Kidney epithelial cell (primary cell): ENCODE data around the gene OGT. TPM values are rescaled to one million over a fixed set of nuclear protein-coding genes. Genes with fewer than 3 reads are reported as not detected.

Experiments
- DNase-seq: peaks from one replicate; pipeline ENCODE4 v3.0.0-alpha.2; 2010; ENCODE audit warnings: low read depth
- H3K27me3 ChIP-seq: 2 replicates; pipeline ENCODE4 v1.6.0; 2011; ENCODE audit warnings: low read length; ENCODE audit not compliant: control insufficient read depth, insufficient read depth
- H3K36me3 ChIP-seq: 2 replicates; pipeline ENCODE4 v1.5.1; 2011; ENCODE audit warnings: low read length; ENCODE audit not compliant: control insufficient read depth, insufficient read depth
- H3K4me3 ChIP-seq: 2 replicates; pipeline ENCODE4 v1.5.1; 2011; ENCODE audit warnings: low read depth, mild to moderate bottlenecking, control low read depth, low read length
- total RNA-seq: library from RNA; depleted of rRNA; stranded (reverse); fragments of >200 nt; gene quantifications from 2 replicates; pipeline ENCODE4 v1.2.3, GENCODE V29; 2015
- TF ChIP-seq, protein P1 (sequence below): IDR thresholded peaks from 2 replicates; pipeline ENCODE4 v1.5.1; 2011; ENCODE audit warnings: mild to moderate bottlenecking, moderate library complexity, low read length, control low read depth, inconsistent platforms; ENCODE audit not compliant: insufficient read depth, poor library complexity, severe bottlenecking

The OGT gene
- total RNA-seq, 1 donor from 2014 or later = 71.7 TPM

DNA sequence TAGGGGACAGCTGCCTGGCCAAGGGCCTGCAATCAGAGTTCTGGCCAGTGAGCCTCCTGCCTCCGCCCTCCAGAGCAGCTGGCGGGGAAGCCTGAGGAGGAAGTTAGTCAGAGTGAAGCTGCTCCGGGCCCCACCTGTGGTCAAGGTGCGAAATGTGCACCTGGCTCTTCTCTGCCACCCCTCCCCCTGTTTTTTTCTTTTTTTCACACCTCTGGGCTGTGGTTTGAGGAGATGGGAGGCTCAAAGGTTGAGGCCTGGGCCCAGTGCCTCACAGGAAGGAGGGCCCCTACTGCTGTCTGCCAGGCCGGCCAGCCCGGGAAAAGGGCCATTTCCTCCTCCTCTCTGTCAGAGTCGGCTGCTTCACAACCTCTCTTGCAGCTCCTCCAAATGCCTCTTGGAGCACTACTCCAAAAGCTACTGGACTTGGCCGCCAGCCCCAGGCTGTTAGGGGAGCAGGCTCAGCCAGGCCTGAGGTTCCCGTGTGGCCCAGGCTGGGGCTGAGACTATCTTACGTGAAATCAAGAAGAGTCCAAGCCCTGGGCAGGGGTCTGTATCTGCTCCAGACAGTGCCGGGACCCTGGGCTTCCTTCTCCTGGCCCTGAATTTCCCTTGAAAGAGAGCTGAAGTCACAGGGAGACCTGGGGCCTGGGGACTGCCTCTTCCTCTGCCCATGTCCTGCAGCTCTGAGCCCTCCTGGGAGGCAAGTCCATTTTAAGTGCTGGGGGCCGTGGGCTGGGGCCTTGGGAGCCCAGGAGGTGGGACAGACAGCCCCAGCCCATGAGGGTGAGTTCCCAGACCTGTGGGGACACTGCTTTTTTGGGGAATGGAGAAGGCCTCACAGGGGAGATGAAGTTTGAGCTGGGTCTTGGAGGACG lies 89.9 kb downstream of the OGT start:
- Histone ChIP-seq H3K4me3 (no peak overlapping the region), H3K27me3 (no peaks in the 10 kb centered on the region), H3K36me3 (no peaks in the 10 kb centered on the region)
- no peak for DNase-seq
- TF ChIP-seq, protein P1, sequence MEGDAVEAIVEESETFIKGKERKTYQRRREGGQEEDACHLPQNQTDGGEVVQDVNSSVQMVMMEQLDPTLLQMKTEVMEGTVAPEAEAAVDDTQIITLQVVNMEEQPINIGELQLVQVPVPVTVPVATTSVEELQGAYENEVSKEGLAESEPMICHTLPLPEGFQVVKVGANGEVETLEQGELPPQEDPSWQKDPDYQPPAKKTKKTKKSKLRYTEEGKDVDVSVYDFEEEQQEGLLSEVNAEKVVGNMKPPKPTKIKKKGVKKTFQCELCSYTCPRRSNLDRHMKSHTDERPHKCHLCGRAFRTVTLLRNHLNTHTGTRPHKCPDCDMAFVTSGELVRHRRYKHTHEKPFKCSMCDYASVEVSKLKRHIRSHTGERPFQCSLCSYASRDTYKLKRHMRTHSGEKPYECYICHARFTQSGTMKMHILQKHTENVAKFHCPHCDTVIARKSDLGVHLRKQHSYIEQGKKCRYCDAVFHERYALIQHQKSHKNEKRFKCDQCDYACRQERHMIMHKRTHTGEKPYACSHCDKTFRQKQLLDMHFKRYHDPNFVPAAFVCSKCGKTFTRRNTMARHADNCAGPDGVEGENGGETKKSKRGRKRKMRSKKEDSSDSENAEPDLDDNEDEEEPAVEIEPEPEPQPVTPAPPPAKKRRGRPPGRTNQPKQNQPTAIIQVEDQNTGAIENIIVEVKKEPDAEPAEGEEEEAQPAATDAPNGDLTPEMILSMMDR = no peak

DNA sequence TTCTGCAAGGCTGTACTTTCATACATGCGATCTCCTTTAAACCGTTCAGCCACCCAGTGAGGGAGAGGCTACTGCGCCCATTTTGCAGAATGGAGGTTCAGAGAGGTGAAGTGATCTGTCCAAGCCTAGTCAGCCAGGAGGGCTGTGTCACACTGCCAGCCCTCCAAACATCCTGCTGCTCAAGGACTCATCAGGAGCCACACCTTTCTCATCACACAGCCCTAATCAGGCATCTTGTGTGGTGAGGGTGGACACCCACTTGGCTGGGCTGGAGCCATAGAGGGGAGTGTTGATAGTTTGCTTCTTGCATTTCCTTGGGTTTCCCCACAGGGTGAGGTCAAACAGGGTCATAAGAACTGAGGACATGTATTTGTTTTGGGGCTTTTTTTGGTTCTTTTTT lies 90.8 kb downstream of the OGT start:
- Histone ChIP-seq H3K36me3 (no peaks in the 10 kb centered on the region), H3K27me3 (no peaks in the 10 kb centered on the region), H3K4me3 (no peak overlapping the region)
- DNase-seq = no peak
- TF ChIP-seq, protein P1 = no peak

DNA sequence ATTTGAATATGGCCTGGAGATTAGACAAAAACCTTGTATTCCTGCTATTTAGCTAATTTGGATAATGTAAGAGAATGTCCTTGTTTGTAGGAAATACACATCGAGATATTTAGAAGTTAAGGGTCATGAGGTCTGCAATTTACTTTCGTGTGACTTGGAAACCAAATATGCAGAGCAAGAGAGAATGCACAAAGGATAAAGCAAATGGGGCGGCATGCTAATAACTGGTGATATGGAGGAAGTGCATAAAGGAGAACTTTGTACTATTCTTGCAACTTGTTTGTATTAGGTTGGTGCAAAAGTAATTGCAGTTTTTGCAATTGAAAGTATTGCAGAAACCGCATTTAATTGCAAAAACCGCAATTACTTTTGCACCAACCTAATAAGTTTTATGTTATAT lies 92.6 kb downstream of the OGT start:
- TF ChIP-seq, protein P1 = no peak

More for the DNA sequence above, 92.6 kb downstream of the OGT start:
- no peaks in the 10 kb centered on the region for H3K27me3 ChIP-seq
- H3K36me3 ChIP-seq = no peaks in the 10 kb centered on the region
- no peak overlapping the region for H3K4me3 ChIP-seq
- DNase-seq = no peak

Other genes starting within 250 kb of the OGT start
- 353 and 411 TPM in 2 replicates for gene NONO, start 249.5 kb upstream of the OGT start, total RNA-seq
- gene ITGB1BP2, start 231.4 kb upstream of the OGT start, total RNA-seq = 1.1 and 1.7 TPM in 2 replicates
- 15.1 and 19.9 TPM in 2 replicates for gene TAF1, start 166.7 kb upstream of the OGT start, total RNA-seq
- 3.1 and 4.1 TPM in 2 replicates for gene GCNA, start 45.3 kb downstream of the OGT start, total RNA-seq
- gene CXCR3, start 85.4 kb downstream of the OGT start, total RNA-seq = not detected in 2 replicates
- gene CXorf49, start 185.2 kb downstream of the OGT start, total RNA-seq = 52.7 and 80.7 TPM in 2 replicates
- gene CXorf49B, start 230.2 kb downstream of the OGT start, total RNA-seq = not detected in 2 replicates